ENCODE measurements around the gene C4orf17. TPM values are rescaled to one million over a fixed set of nuclear protein-coding genes. Genes with fewer than 3 reads are reported as not detected.
"Not testable (repeated sequence)": the region's sequence is repeated elsewhere in the genome, so short reads cannot be mapped to it uniquely, and the experiment has no call there.

Gene C4orf17
- not detected in 2 replicates for total RNA-seq

GRCh38 chr4:99510721-99511120 lies at the start of gene C4orf17:
TSS of gene C4orf17 (plus strand) at chr4:99511021. CDS start at chr4:99513082, 2,061 bp downstream.
- intact Hi-C loops (cut with micrococcal nuclease): no loop called here

- intact Hi-C loops (cut with micrococcal nuclease): loop anchor here (5.0 to 10.0 kb wide), 2 partner anchors 55 to 1477 kb away; no protein-coding TSS in a partner anchor
Observed at GRCh38 chr4:99461623-99462401, 49.0 kb upstream of the C4orf17 start.

- intact Hi-C loops (cut with micrococcal nuclease): loop anchor here (1.0 to 10.0 kb wide), 7 partner anchors 45 to 1478 kb away; partner anchors contain the start of gene METAP1
Observed at GRCh38 chr4:99462875-99463464, 47.9 kb upstream of the C4orf17 start.

GRCh38 chr4:99463566-99463965 lies 47.3 kb upstream of the C4orf17 start:
- intact Hi-C loops (cut with micrococcal nuclease): loop anchor here (1.0 to 10.0 kb wide), 7 partner anchors 45 to 1479 kb away; partner anchors contain the start of gene METAP1

DNA sequence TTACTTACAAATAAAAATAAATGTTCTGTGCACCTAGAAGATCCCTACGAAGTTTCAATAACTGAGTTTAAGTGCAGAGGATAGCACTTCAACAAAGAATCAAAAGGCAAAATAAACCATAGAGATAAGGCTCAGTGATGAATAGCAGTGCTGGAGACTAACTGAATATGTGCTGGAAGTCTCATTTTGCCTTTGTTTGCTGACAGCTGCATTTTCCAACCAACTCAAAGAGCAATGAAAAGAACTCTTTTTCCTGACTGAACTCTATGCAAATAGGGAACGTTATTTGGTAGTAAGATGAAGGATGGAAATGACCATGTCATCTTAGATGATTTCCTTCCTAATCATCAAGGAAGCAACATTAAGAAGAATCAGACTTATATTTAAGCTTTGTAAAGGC lies 42.9 kb upstream of the C4orf17 start:
- intact Hi-C loops (cut with micrococcal nuclease): loop anchor here (10.0 kb wide), 1 partner anchor 1483 kb away; no protein-coding TSS in a partner anchor

GRCh38 chr4:99468889-99469288 lies 41.9 kb upstream of the C4orf17 start:
- intact Hi-C loops (cut with micrococcal nuclease): loop anchor here (10.0 kb wide), 1 partner anchor 1484 kb away; no protein-coding TSS in a partner anchor

DNA sequence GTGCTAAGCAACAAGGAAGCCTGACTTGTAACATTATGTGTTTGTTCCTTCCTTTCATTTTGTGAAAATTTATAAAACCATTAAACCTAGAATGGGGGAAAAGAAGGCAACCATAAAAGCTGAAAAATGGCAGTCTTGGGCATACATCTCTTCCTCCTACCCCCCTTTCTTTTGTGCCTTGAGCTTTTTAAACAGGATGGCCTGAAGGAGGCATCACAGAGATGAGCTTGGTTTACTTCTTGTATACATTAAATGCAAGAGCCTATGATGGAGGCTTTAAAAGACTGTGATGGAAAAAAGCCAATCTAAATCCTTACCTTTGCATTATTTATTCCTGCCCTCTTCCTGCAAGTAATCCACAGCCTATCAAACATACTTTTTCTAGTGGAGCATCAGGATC lies 39.5 kb upstream of the C4orf17 start:
- intact Hi-C loops (cut with micrococcal nuclease): no loop called here

- intact Hi-C loops (cut with micrococcal nuclease): no loop called here
Observed at GRCh38 chr4:99471896-99472295, 38.9 kb upstream of the C4orf17 start.

- intact Hi-C loops (cut with micrococcal nuclease): no loop called here
Observed at GRCh38 chr4:99473131-99473530, 37.7 kb upstream of the C4orf17 start.

DNA sequence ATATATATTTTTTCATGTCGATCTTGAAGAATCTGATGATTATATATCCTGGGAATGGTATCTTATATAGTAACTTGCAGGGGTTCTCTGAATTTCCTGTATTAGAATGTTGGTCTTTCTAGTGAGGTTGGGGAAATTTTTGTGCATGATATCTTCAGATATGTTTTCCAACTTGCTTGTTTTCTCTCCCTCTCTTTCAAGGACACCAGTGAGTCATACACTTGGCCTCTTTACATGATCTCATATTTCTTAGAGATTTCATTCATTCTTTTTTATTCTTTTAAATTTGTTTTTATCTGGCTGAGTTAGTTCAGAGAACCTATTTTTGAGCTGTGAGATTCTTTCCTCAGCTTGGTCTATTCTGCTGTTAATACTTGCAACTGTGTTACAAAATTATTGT lies 27.2 kb upstream of the C4orf17 start:
- intact Hi-C loops (cut with micrococcal nuclease): no loop called here

DNA sequence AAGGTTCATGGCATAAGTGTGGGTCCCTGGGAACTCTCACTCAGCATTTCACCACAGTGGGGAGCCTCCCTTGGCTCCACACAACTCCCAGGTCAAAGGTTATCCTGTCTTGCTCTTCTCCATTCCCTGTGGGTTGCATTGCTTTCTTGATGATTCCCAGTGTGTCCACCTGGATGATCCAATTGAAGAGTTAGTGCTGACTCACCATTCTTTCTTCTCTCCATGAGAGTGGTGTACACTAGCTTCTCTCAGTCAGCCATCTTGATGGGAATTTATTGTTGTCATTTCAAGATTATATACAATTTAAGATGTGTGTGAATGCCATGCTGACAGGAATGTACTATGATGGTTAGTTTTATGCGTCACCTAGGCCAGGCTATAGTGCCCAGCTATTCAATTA lies 25.6 kb upstream of the C4orf17 start:
- intact Hi-C loops (cut with micrococcal nuclease): no loop called here

DNA sequence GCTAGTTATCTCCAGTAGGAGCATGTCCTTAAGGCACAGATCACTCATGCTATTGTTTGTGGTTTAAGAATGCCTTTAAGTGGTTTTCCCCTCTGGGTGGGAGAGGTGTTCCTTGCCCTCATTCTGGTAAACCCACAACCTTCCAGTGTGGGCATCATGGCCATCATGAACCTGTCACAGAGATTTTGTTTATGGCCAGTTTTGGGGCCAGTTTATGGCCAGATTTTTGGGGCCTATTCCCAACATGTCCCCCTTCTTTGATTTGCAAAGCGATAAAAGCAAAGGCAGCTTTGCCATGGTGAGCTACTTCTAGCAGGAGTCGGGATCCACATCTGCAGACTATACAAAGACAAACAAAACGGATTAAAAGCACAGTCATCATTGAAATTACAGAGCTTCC lies 24.2 kb upstream of the C4orf17 start:
- intact Hi-C loops (cut with micrococcal nuclease): not testable (repeated sequence)

DNA sequence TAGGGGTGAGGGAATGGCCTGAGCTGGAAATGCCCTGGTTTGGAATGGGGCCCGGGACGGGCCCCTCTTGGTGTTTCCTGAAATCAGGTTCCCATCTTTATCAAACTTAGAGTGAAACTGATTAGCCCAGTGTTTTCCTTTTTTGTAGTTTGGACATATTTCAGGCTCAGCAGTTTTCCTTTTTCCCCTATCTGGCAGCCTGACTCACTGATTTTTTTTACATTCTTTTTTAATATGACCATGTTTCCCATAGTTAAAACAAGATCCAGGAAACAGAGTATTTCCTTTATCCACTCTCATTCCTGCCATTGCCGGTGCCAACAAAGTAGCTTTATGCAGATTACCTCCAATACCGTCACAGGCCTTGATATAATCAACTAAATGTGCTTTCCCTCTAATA lies 20.5 kb upstream of the C4orf17 start:
- intact Hi-C loops (cut with micrococcal nuclease): no loop called here

DNA sequence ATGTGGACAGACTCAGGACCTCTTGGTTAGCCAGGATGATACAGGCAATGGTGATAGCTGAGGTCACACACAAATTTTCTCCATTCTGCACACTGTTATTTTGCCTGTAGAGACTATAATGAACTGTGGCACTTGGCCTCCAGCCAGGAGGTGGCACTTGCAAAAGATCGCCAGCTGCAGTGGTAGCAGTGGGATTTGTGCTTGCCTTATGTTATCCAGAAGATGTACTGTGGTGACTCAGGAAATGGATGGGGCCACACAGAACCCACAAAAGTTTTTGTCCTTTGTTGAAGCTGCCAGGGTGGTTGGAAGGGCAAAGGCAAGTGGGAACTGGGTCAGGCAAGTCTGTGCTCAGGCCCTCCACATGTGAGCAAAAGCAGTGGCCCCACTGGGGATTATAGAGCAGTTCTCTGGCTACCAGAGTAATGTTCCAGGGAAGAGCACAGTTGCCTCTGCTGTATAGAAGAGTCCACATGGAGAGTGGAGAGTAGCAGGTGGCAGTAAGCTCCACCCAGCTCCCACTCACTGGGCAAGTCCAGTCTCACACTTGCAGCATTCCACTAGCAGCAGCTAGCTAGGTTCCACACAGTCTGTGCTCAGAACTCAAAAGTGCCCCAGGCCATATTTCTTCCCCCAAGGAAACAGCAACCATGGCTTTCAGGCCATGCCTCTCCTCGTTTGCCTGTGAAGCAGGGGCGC lies 5.9 kb upstream of the C4orf17 start:
- intact Hi-C loops (cut with micrococcal nuclease): loop anchor here (5.0 to 10.0 kb wide), 5 partner anchors 508 to 1822 kb away; partner anchors contain the start of genes METAP1 and RAP1GDS1

- intact Hi-C loops (cut with micrococcal nuclease): loop anchor here (1.0 to 10.0 kb wide), 12 partner anchors 57 to 1821 kb away; partner anchors contain the start of genes ADH5, DNAJB14, LAMTOR3 and METAP1
Observed at GRCh38 chr4:99506781-99507180, 4.0 kb upstream of the C4orf17 start.

GRCh38 chr4:99507349-99507748 lies 3.5 kb upstream of the C4orf17 start:
- intact Hi-C loops (cut with micrococcal nuclease): loop anchor here (1.0 to 10.0 kb wide), 12 partner anchors 56 to 1820 kb away; partner anchors contain the start of genes ADH5, DNAJB14, LAMTOR3 and METAP1

DNA sequence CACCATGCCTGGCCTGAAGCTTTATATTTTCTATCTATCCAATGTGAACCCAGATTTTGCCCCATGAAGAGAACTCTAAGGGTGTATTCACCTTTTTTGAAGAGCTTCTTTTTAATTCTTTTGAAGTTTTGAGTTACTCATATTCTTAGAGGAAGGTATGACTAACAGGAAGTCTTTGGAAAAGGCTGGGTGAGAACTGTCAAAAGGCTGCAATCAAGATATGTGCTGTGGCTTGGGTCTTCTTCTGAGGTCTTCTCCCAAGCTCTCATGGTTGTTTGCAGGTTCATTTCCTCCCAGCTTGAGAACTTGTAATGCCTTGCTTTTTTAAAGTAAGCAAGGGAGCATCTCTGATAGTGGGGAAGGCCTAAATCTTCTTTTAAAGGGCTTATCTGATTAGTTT lies 3.1 kb upstream of the C4orf17 start:
- intact Hi-C loops (cut with micrococcal nuclease): loop anchor here (1.0 to 10.0 kb wide), 16 partner anchors 44 to 1820 kb away; partner anchors contain the start of genes ADH5, DAPP1, DNAJB14 and LAMTOR3

- intact Hi-C loops (cut with micrococcal nuclease): no loop called here
Observed at GRCh38 chr4:99518601-99519295, 7.9 kb downstream of the C4orf17 start.

DNA sequence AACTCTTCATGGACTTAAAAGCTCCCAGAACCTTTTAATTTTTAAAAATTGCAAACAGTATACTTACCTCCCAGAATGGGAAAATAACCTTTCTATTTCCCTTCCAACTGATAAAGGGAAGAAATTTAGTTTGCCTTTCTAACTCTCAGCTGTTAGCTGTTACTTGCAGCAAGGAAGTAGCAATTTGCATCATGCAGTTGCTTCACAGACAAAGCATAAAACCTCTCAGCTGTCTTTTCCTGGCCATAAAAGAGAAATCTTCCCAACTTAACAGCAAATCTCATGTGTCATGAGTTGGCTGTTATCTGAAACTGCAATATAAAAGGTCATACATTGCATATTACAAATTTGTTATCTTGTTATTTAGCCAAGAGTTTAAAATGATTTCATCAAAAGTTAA lies 18.4 kb downstream of the C4orf17 start:
- intact Hi-C loops (cut with micrococcal nuclease): no loop called here

GRCh38 chr4:99529956-99530355 lies 19.1 kb downstream of the C4orf17 start:
- intact Hi-C loops (cut with micrococcal nuclease): no loop called here

DNA sequence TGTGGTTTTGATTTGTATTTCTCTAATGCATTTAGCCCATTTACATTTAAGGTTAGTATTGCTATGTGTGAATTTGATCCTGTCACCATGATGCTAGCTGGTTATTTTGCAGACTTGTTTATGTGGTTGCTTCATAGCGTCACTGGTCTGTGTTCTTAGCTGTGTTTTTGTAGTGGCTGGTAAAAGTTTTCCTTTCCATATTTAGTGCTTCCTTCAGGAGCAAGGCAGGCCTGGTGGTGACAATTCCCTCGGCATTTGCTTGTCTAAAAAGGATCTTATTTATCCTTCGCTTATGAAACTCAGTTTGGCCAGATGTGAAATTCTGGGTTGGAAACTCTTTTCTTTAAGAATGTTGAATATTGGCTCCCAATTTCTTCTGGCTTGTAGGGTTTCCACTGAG lies 23.9 kb downstream of the C4orf17 start:
- intact Hi-C loops (cut with micrococcal nuclease): not testable (repeated sequence)

Measured in T-helper 1 cell treated with Interleukin-12 subunit alpha and Interleukin-12 subunit beta and Interleukin-4 antibody, amounts not matched to agents 30 ng/mL and 1 ng/mL, for 36 hours (primary cell).